GM23338 (cell line): Measurements from ENCODE around the gene KRTAP3-2. TPM values are rescaled to one million over a fixed set of nuclear protein-coding genes. Genes with fewer than 3 reads are reported as not detected.

ENCODE experiments used
- ATAC-seq: fragments of 200-7000 bp; cut with Tn5 transposase; 3 replicates; pipeline ENCODE4 v1.9.1; 2020
- DNase-seq: peaks from one replicate; pipeline ENCODE4 v3.0.0-alpha.2; 2015; ENCODE audit warnings: low spot score
- H2AFZ ChIP-seq: fragments of 200-600 bp; sonication (generic); 2 replicates; pipeline ENCODE4 v1.8.0; 2016; ENCODE audit warnings: antibody characterized with exemption, mild to moderate bottlenecking, moderate library complexity
- H3F3A ChIP-seq: fragments of 200-600 bp; sonication (generic); replicated peaks from 2 replicates; pipeline ENCODE4 v1.8.0; 2017; ENCODE audit warnings: antibody characterized with exemption, mixed run types, low read depth
- H3K27ac ChIP-seq: fragments of 200-600 bp; sonication (generic); 2 replicates; pipeline ENCODE4 v1.6.1; 2016; ENCODE audit warnings: low read depth
- H3K27me3 ChIP-seq: fragments of 200-600 bp; sonication (generic); 2 replicates; pipeline ENCODE4 v1.8.0; 2016; ENCODE audit warnings: mild to moderate bottlenecking, mixed run types, moderate library complexity; ENCODE audit not compliant: insufficient read depth
- H3K36me3 ChIP-seq: fragments of 200-600 bp; sonication (generic); 2 replicates; pipeline ENCODE4 v1.8.0; 2016; ENCODE audit warnings: mild to moderate bottlenecking; ENCODE audit not compliant: insufficient read depth
- H3K4me1 ChIP-seq: fragments of 200-600 bp; sonication (generic); 2 replicates; pipeline ENCODE4 v1.8.0; 2016; ENCODE audit warnings: mild to moderate bottlenecking, moderate library complexity; ENCODE audit not compliant: insufficient read depth
- H3K4me2 ChIP-seq: fragments of 200-600 bp; sonication (generic); 2 replicates; pipeline ENCODE4 v1.7.1; 2017; ENCODE audit warnings: mixed run types
- H3K4me3 ChIP-seq: fragments of 200-600 bp; sonication (generic); 2 replicates; pipeline ENCODE4 v1.6.1; 2016; ENCODE audit warnings: mixed run types
- H3K79me2 ChIP-seq: fragments of 200-600 bp; sonication (generic); replicated peaks from 2 replicates; pipeline ENCODE4 v1.8.0; 2017; ENCODE audit warnings: mild to moderate bottlenecking; ENCODE audit not compliant: insufficient read depth
- H3K9me2 ChIP-seq: fragments of 200-600 bp; sonication (generic); 2 replicates; pipeline ENCODE4 v1.8.0; 2017; ENCODE audit not compliant: insufficient read depth
- H4K20me1 ChIP-seq: fragments of 200-600 bp; sonication (generic); replicated peaks from 2 replicates; pipeline ENCODE4 v1.8.0; 2017; ENCODE audit warnings: mild to moderate bottlenecking; ENCODE audit not compliant: insufficient read depth
- H3K27ac Mint-ChIP-seq: 2 replicates; pipeline ENCODE4 v1.8.0; 2020; ENCODE audit warnings: inconsistent platforms, mild to moderate bottlenecking, moderate library complexity, mixed read lengths
- H3K27me3 Mint-ChIP-seq: 3 replicates; pipeline ENCODE4 v1.8.0; 2022; ENCODE audit warnings: low read depth, mild to moderate bottlenecking, moderate library complexity, mixed read lengths, inconsistent platforms; ENCODE audit not compliant: insufficient read depth, poor library complexity
- H3K36me3 Mint-ChIP-seq: 3 replicates; pipeline ENCODE4 v1.8.0; 2021; ENCODE audit warnings: low read depth, mild to moderate bottlenecking, inconsistent platforms, moderate library complexity, mixed read lengths
- H3K4me1 Mint-ChIP-seq: 3 replicates; pipeline ENCODE4 v1.8.0; 2020; ENCODE audit warnings: mild to moderate bottlenecking, inconsistent platforms, mixed read lengths
- H3K4me3 Mint-ChIP-seq: 3 replicates; pipeline ENCODE4 v1.8.0; 2021; ENCODE audit warnings: moderate library complexity, mild to moderate bottlenecking, inconsistent platforms, mixed read lengths
- H3K9me3 Mint-ChIP-seq: 3 replicates; pipeline ENCODE4 v1.8.0; 2020; ENCODE audit warnings: moderate library complexity, mild to moderate bottlenecking, inconsistent platforms, mixed read lengths
- CREB1 ChIP-seq: fragments of 250-450 bp; sonication (Bioruptor Pico); IDR thresholded peaks from 2 replicates; pipeline ENCODE4 v1.5.0; 2020; ENCODE audit warnings: low read depth, mild to moderate bottlenecking, moderate library complexity
- CTCF ChIP-seq, 2 experiments: fragments of 200-600 bp in 1 of 2; sonication (generic) in 1 of 2; conservative IDR thresholded peaks; 2 replicates each; pipeline versions ENCODE4 v1.5.1 to v1.6.1; 2016 to 2017; ENCODE audit warnings: antibody characterized with exemption in 2 of 2, low read depth in 2 of 2, mild to moderate bottlenecking in 2 of 2, moderate library complexity in 1 of 2
- EZH2 ChIP-seq: fragments of 200-600 bp; sonication (generic); IDR thresholded peaks from one replicate; pipeline ENCODE4 v1.8.0; 2017; ENCODE audit warnings: antibody characterized with exemption, mild to moderate bottlenecking, low read depth; ENCODE audit not compliant: unreplicated experiment
- polyA plus RNA-seq: library from polyadenylated mRNA; unstranded; fragments of >200 nt; fragmentation: Nextera tagmentation; extraction: Ambion mirVana; gene quantifications from 2 replicates; pipeline ENCODE4 v1.2.1, GENCODE V29; 2016
- total RNA-seq: library from RNA; depleted of rRNA; stranded (reverse); fragments of >200 nt; shearing (Covaris generic); gene quantifications from 2 replicates; pipeline ENCODE4 v1.2.3, GENCODE V29; 2014
- TF ChIP-seq, protein P1 (sequence below): IDR thresholded peaks from one replicate; pipeline ENCODE4 v1.6.1; 2018; ENCODE audit warnings: antibody characterized with exemption; ENCODE audit not compliant: unreplicated experiment
- TF ChIP-seq, protein P2 (sequence below): fragments of 250-450 bp; sonication (Bioruptor Pico); IDR thresholded peaks from 2 replicates; pipeline ENCODE4 v1.5.0; 2020; ENCODE audit warnings: mild to moderate bottlenecking, moderate library complexity

KRTAP3-2 gene
- total and polyA plus RNA-seq, 2 experiments from 2014 or later = not detected

DNA sequence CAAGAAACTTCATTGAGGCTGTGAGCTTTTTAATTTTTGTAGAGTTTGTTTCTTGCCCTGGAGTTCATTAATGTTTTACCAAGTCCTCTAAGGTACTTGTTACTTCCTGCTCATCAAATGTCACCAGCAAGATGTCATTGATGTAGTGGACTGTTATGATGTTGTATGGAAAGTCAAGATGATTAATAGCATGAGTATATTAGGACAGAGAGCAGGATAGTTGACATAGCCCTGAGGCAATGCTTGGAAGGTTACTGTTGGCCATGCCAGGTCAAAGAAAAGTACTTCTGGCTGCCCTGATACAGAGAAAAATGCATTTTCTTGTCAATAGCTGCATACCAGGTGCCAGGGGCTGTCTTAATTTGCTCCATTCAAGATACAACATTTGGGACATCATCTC is 20.6 kb upstream of the KRTAP3-2 start:
- ATAC-seq = no peak
- TF ChIP-seq CREB1 (CRISPR knock-in tag) (no peak), EZH2 (no peak)

DNA sequence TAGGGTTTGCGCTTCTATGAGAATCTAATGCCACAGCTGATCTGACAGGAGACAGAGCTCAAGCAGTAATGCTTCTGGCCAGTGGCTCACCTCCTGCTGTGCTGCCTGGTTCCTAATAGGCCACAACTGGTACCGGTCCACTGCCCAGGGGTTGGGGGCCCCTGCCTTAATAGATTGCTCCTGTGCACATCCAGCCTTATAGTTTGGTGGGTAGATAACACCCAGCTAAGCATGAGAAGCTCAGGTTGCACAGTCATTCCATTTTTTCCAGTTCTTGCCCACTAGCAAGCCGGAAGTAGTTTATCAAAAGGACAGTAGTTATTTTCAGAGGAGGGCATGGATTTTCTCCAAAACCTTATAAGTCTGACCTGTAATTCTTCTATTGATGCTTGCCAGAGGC is 19.7 kb upstream of the KRTAP3-2 start:
- Histone ChIP-seq H3K79me2 (no peaks in the 10 kb centered on the region), H3F3A (no peaks in the 10 kb centered on the region), H3K4me1 (no peaks in the 10 kb centered on the region), H3K9me2 (no peaks in the 10 kb centered on the region), H3K27me3 (no peaks in the 10 kb centered on the region), H3K4me2 (no peak overlapping the region), H2AFZ (no peak overlapping the region), H3K4me3 (no peak overlapping the region), H3K36me3 (no peaks in the 10 kb centered on the region), H4K20me1 (no peaks in the 10 kb centered on the region), H3K27ac (no peak overlapping the region)
- no peaks in the 10 kb centered on the region for H3K4me1 Mint-ChIP-seq
- no peak overlapping the region for H3K4me3 Mint-ChIP-seq
- H3K9me3 Mint-ChIP-seq = no peaks in the 10 kb centered on the region
- DNase-seq = no peak
- no peaks in the 10 kb centered on the region for H3K36me3 Mint-ChIP-seq
- TF ChIP-seq, protein P1, sequence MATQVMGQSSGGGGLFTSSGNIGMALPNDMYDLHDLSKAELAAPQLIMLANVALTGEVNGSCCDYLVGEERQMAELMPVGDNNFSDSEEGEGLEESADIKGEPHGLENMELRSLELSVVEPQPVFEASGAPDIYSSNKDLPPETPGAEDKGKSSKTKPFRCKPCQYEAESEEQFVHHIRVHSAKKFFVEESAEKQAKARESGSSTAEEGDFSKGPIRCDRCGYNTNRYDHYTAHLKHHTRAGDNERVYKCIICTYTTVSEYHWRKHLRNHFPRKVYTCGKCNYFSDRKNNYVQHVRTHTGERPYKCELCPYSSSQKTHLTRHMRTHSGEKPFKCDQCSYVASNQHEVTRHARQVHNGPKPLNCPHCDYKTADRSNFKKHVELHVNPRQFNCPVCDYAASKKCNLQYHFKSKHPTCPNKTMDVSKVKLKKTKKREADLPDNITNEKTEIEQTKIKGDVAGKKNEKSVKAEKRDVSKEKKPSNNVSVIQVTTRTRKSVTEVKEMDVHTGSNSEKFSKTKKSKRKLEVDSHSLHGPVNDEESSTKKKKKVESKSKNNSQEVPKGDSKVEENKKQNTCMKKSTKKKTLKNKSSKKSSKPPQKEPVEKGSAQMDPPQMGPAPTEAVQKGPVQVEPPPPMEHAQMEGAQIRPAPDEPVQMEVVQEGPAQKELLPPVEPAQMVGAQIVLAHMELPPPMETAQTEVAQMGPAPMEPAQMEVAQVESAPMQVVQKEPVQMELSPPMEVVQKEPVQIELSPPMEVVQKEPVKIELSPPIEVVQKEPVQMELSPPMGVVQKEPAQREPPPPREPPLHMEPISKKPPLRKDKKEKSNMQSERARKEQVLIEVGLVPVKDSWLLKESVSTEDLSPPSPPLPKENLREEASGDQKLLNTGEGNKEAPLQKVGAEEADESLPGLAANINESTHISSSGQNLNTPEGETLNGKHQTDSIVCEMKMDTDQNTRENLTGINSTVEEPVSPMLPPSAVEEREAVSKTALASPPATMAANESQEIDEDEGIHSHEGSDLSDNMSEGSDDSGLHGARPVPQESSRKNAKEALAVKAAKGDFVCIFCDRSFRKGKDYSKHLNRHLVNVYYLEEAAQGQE = no peak
- ATAC-seq = no peak
- no peaks in the 10 kb centered on the region for H3K27me3 Mint-ChIP-seq
- no peak overlapping the region for H3K27ac Mint-ChIP-seq

More for the DNA sequence above, 20.6 kb upstream of the KRTAP3-2 start:
- Mint-ChIP-seq H3K27ac (no peak overlapping the region), H3K4me1 (no peaks in the 10 kb centered on the region), H3K36me3 (no peaks in the 10 kb centered on the region), H3K27me3 (peaks cover 2% of the 10 kb centered on the region), H3K4me3 (no peak overlapping the region), H3K9me3 (no peaks in the 10 kb centered on the region)
- Histone ChIP-seq H3K79me2 (no peaks in the 10 kb centered on the region), H4K20me1 (no peaks in the 10 kb centered on the region), H3F3A (no peaks in the 10 kb centered on the region), H3K4me2 (no peak overlapping the region), H3K9me2 (no peaks in the 10 kb centered on the region), H2AFZ (no peak overlapping the region), H3K4me1 (no peaks in the 10 kb centered on the region), H3K4me3 (no peak overlapping the region), H3K36me3 (no peaks in the 10 kb centered on the region), H3K27ac (no peak overlapping the region), H3K27me3 (no peaks in the 10 kb centered on the region)
- no peak for DNase-seq

DNA sequence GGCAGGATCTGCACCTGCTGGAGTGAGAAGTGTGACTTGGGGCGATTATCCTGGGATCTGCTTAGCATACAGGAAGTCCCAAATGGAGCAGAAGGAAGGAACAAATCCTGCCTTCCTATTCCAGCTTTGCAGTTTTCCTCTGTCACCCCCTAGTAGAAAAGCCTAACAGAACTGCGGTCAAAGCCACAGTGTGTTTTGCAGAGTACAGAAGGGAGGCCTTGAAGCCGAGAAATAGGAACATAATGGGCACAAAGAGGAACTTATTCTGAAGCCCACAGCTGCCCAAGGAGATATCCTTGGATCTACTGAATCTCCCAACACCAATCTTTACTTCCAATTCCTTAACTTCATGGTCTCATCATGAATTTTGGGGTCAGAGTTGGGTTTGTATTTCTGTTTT is 18.8 kb upstream of the KRTAP3-2 start:
- ATAC-seq (no peak), DNase-seq (no peak)
- H3K36me3 Mint-ChIP-seq = no peaks in the 10 kb centered on the region
- no peaks in the 10 kb centered on the region for H3K36me3 ChIP-seq
- H2AFZ ChIP-seq = peak overlapping the region; percentile 52; the same call in 1 of the 2 replicates
- no peaks in the 10 kb centered on the region for H3K9me3 Mint-ChIP-seq
- H3K79me2 ChIP-seq = no peaks in the 10 kb centered on the region
- H3K4me2 ChIP-seq = no peak overlapping the region
- no peaks in the 10 kb centered on the region for H4K20me1 ChIP-seq
- no peak overlapping the region for H3K4me3 Mint-ChIP-seq
- no peaks in the 10 kb centered on the region for H3K4me1 ChIP-seq
- no peak overlapping the region for H3K4me3 ChIP-seq
- H3K27me3 ChIP-seq = no peaks in the 10 kb centered on the region
- H3K9me2 ChIP-seq = no peaks in the 10 kb centered on the region
- peak overlapping the region; percentile 32; the same call in 1 of the 2 replicates for H3K27ac Mint-ChIP-seq
- no peak overlapping the region for H3K27ac ChIP-seq
- no peaks in the 10 kb centered on the region for H3K27me3 Mint-ChIP-seq
- no peaks in the 10 kb centered on the region for H3F3A ChIP-seq
- H3K4me1 Mint-ChIP-seq = no peaks in the 10 kb centered on the region
- TF ChIP-seq, protein P2, sequence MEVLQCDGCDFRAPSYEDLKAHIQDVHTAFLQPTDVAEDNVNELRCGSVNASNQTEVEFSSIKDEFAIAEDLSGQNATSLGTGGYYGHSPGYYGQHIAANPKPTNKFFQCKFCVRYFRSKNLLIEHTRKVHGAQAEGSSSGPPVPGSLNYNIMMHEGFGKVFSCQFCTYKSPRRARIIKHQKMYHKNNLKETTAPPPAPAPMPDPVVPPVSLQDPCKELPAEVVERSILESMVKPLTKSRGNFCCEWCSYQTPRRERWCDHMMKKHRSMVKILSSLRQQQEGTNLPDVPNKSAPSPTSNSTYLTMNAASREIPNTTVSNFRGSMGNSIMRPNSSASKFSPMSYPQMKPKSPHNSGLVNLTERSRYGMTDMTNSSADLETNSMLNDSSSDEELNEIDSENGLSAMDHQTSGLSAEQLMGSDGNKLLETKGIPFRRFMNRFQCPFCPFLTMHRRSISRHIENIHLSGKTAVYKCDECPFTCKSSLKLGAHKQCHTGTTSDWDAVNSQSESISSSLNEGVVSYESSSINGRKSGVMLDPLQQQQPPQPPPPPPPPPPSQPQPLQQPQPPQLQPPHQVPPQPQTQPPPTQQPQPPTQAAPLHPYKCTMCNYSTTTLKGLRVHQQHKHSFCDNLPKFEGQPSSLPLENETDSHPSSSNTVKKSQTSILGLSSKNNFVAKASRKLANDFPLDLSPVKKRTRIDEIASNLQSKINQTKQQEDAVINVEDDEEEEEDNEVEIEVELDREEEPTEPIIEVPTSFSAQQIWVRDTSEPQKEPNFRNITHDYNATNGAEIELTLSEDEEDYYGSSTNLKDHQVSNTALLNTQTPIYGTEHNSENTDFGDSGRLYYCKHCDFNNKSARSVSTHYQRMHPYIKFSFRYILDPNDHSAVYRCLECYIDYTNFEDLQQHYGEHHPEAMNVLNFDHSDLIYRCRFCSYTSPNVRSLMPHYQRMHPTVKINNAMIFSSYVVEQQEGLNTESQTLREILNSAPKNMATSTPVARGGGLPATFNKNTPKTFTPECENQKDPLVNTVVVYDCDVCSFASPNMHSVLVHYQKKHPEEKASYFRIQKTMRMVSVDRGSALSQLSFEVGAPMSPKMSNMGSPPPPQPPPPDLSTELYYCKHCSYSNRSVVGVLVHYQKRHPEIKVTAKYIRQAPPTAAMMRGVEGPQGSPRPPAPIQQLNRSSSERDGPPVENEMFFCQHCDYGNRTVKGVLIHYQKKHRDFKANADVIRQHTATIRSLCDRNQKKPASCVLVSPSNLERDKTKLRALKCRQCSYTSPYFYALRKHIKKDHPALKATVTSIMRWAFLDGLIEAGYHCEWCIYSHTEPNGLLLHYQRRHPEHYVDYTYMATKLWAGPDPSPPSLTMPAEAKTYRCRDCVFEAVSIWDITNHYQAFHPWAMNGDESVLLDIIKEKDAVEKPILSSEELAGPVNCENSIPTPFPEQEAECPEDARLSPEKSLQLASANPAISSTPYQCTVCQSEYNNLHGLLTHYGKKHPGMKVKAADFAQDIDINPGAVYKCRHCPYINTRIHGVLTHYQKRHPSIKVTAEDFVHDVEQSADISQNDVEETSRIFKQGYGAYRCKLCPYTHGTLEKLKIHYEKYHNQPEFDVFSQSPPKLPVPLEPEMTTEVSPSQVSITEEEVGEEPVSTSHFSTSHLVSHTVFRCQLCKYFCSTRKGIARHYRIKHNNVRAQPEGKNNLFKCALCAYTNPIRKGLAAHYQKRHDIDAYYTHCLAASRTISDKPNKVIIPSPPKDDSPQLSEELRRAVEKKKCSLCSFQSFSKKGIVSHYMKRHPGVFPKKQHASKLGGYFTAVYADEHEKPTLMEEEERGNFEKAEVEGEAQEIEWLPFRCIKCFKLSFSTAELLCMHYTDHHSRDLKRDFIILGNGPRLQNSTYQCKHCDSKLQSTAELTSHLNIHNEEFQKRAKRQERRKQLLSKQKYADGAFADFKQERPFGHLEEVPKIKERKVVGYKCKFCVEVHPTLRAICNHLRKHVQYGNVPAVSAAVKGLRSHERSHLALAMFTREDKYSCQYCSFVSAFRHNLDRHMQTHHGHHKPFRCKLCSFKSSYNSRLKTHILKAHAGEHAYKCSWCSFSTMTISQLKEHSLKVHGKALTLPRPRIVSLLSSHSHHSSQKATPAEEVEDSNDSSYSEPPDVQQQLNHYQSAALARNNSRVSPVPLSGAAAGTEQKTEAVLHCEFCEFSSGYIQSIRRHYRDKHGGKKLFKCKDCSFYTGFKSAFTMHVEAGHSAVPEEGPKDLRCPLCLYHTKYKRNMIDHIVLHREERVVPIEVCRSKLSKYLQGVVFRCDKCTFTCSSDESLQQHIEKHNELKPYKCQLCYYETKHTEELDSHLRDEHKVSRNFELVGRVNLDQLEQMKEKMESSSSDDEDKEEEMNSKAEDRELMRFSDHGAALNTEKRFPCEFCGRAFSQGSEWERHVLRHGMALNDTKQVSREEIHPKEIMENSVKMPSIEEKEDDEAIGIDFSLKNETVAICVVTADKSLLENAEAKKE (CRISPR knock-in tag) = no peak
- TF ChIP-seq CTCF (conservative IDR thresholded peaks at IDR 0.05; ENCODE audit: low read depth in 2 of 2) = no peak
